Measurements from ENCODE around the gene DSCAM. TPM values are rescaled to one million over a fixed set of nuclear protein-coding genes. Genes with fewer than 3 reads are reported as not detected.

The DSCAM gene
- total and polyA plus RNA-seq, 2 experiments from 2014 or later, result 0.07 TPM; not detected in 1

- Mint-ChIP-seq H3K27ac (no peak overlapping the region), H3K27me3 (ENCODE audit: insufficient read depth, low read depth, poor library complexity) (peaks cover 1% of the 10 kb centered on the region), H3K4me1 (no peaks in the 10 kb centered on the region), H3K4me3 (no peak overlapping the region), H3K36me3 (ENCODE audit: low read depth) (peaks cover 3% of the 10 kb centered on the region; the same call in 1 of the 3 replicates), H3K9me3 (peaks cover 79% of the 10 kb centered on the region)
- Histone ChIP-seq H3K79me2 (replicated peaks; ENCODE audit: insufficient read depth) (no peaks in the 10 kb centered on the region), H2AFZ (no peak overlapping the region), H4K20me1 (replicated peaks; ENCODE audit: insufficient read depth) (no peaks in the 10 kb centered on the region), H3K4me2 (no peak overlapping the region), H3K4me1 (ENCODE audit: insufficient read depth) (no peaks in the 10 kb centered on the region), H3K27ac (ENCODE audit: low read depth) (no peak overlapping the region), H3F3A (replicated peaks; ENCODE audit: low read depth) (no peaks in the 10 kb centered on the region), H3K27me3 (ENCODE audit: insufficient read depth) (no peaks in the 10 kb centered on the region), H3K4me3 (no peak overlapping the region), H3K9me2 (ENCODE audit: insufficient read depth) (no peaks in the 10 kb centered on the region), H3K36me3 (ENCODE audit: insufficient read depth) (no peaks in the 10 kb centered on the region)
- ATAC-seq, result no peak
- TF ChIP-seq POLR2AphosphoS5 (IDR thresholded peaks at IDR 0.05; ENCODE audit: low read depth) (no peak), REST (IDR thresholded peaks at IDR 0.05; ENCODE audit: unreplicated experiment) (no peak), ZNF462 (CRISPR knock-in tag; IDR thresholded peaks at IDR 0.05) (no peak), ZNF331 (CRISPR knock-in tag; IDR thresholded peaks at IDR 0.05; ENCODE audit: low read depth) (no peak), EZH2 (IDR thresholded peaks at IDR 0.05; ENCODE audit: low read depth, unreplicated experiment) (no peak), STAT1 (IDR thresholded peaks at IDR 0.05; ENCODE audit: unreplicated experiment) (no peak), EZH2phosphoT487 (IDR thresholded peaks at IDR 0.05; ENCODE audit: unreplicated experiment) (no peak), NANOG (IDR thresholded peaks at IDR 0.05; ENCODE audit: borderline replicate concordance) (no peak), CTCF (conservative IDR thresholded peaks at IDR 0.05; ENCODE audit: low read depth in 2 of 2) (no peak), ETS1 (IDR thresholded peaks at IDR 0.05) (no peak), JUNB (IDR thresholded peaks at IDR 0.05; ENCODE audit: unreplicated experiment) (no peak), ZNF114 (CRISPR knock-in tag; IDR thresholded peaks at IDR 0.05) (no peak), CREB1 (CRISPR knock-in tag; IDR thresholded peaks at IDR 0.05; ENCODE audit: low read depth) (no peak)
- DNase-seq (ENCODE audit: low spot score), result no peak
Measured at GRCh38 chr21:40351006-40351405, 496.0 kb downstream of the DSCAM start.

Data from GM23338 (cell line).